GM12878 (cell line): ENCODE results near the gene ZNF79. TPM values are rescaled to one million over a fixed set of nuclear protein-coding genes. Genes with fewer than 3 reads are reported as not detected.

Experiments used
- ATAC-seq: fragments of 200-7000 bp; cut with Tn5 transposase; 3 replicates; pipeline ENCODE4 v1.9.1; 2020; ENCODE audit warnings: mild to moderate bottlenecking, moderate library complexity
- BruUV-seq: library from RNA; stranded (reverse); fragments of 400-500 nt; replicated peaks from 2 replicates; lab custom pipeline; 2021; lab: Mats Ljungman, UMichigan
- CTCF ChIA-PET: fragments of 300-600 bp; sonication (Branson Sonifier 250); formaldehyde crosslinking; extraction: SDS; loops from one replicate; lab custom pipeline; 2021; ENCODE audit warnings: inconsistent platforms; lab: Yijun Ruan, JAX
- POLR2A ChIA-PET: fragments of 350-600 bp; formaldehyde crosslinking; extraction: SDS; loops from one replicate; lab custom pipeline; 2021; ENCODE audit warnings: inconsistent platforms; lab: Charles Lee
- RAD21 ChIA-PET: fragments of 300-600 bp; sonication (Branson Sonifier 250); formaldehyde crosslinking; loops from one replicate; lab custom pipeline; 2023; ENCODE audit warnings: antibody characterized with exemption; ENCODE audit not compliant: unreplicated experiment; lab: Charles Lee
- SMC1A ChIA-PET: fragments of 300-600 bp; sonication (Branson Sonifier 250); formaldehyde crosslinking; loops from one replicate; lab custom pipeline; 2023; ENCODE audit not compliant: unreplicated experiment, uncharacterized antibody; lab: Charles Lee
- DNase-seq: peaks from one replicate; pipeline ENCODE4 v3.0.0-alpha.2; 2011; ENCODE audit warnings: low read depth, low spot score
- FAIRE-seq: peaks from 3 replicates; lab custom pipeline; 2011; peaks lifted over from hg19 to GRCh38; lab: Jason Lieb, UNC
- H2AFZ ChIP-seq: 2 replicates; pipeline ENCODE4 v1.6.0; 2011; ENCODE audit warnings: low read depth, low read length, control low read depth; ENCODE audit not compliant: control insufficient read depth
- H3K27ac ChIP-seq: 2 replicates; pipeline ENCODE4 v1.5.1; 2011; ENCODE audit warnings: control low read depth; ENCODE audit not compliant: control insufficient read depth, insufficient read depth
- H3K27me3 ChIP-seq, 2 experiments: replicated peaks in 1 of 2; 2 replicates each; pipeline versions ENCODE4 v1.6.0 to v1.6.1; 2011; ENCODE audit warnings: low read length in 1 of 2; ENCODE audit not compliant: control insufficient read depth in 2 of 2, insufficient read depth in 2 of 2
- H3K36me3 ChIP-seq, 2 experiments: 2 replicates each; pipeline ENCODE4 v1.5.1; 2011; ENCODE audit warnings: low read length in 1 of 2; ENCODE audit not compliant: control insufficient read depth in 2 of 2, insufficient read depth in 2 of 2
- H3K4me1 ChIP-seq: 2 replicates; pipeline ENCODE4 v1.6.1; 2011; ENCODE audit warnings: mild to moderate bottlenecking, low read length, moderate library complexity, mixed read lengths; ENCODE audit not compliant: control insufficient read depth, insufficient read depth
- H3K4me2 ChIP-seq: 2 replicates; pipeline ENCODE4 v1.6.0; 2011; ENCODE audit warnings: control low read depth; ENCODE audit not compliant: control insufficient read depth, insufficient read depth
- H3K4me3 ChIP-seq: fragments of 200-600 bp; sonication (generic); 2 replicates; pipeline ENCODE4 v1.5.1; 2016
- H3K79me2 ChIP-seq: 2 replicates; pipeline ENCODE4 v1.6.0; 2011; ENCODE audit warnings: low read length; ENCODE audit not compliant: control insufficient read depth, insufficient read depth
- H3K9ac ChIP-seq: 2 replicates; pipeline ENCODE4 v1.8.0; 2011; ENCODE audit warnings: low read length, control low read depth, mixed read lengths; ENCODE audit not compliant: control insufficient read depth, insufficient read depth
- H3K9me3 ChIP-seq: replicated peaks from 3 replicates; pipeline ENCODE4 v1.5.1; 2011; ENCODE audit warnings: mild to moderate bottlenecking, low read length; ENCODE audit not compliant: control insufficient read depth, insufficient read depth
- H4K20me1 ChIP-seq: 2 replicates; pipeline ENCODE4 v1.6.0; 2011; ENCODE audit not compliant: control insufficient read depth, insufficient read depth
- BHLHE40 ChIP-seq, 2 experiments: fragments of 450-650 bp in 1 of 2; IDR thresholded peaks; 2 replicates each; pipeline ENCODE4 v1.6.1; 2011 to 2017; ENCODE audit warnings: low read depth in 2 of 2, borderline replicate concordance in 1 of 2, improper control_type of control experiment in 1 of 2, low read length in 1 of 2, mild to moderate bottlenecking in 1 of 2
- JUNB ChIP-seq: IDR thresholded peaks from 2 replicates; pipeline ENCODE4 v1.6.1; 2016; ENCODE audit warnings: antibody characterized with exemption, mild to moderate bottlenecking
- KAT2A ChIP-seq: conservative IDR thresholded peaks from 2 replicates; pipeline ENCODE4 v1.6.1; 2011; ENCODE audit warnings: low read depth, low read length; ENCODE audit not compliant: control insufficient read depth
- RBBP5 ChIP-seq: fragments of 200-600 bp; sonication (generic); conservative IDR thresholded peaks from 2 replicates; pipeline ENCODE4 v1.6.1; 2016
- WGBS: methylation state at CpG from one replicate; pipeline ENCODE4 v1.1.6; 2016; ENCODE audit warnings: low lambda C conversion rate; ENCODE audit not compliant: insufficient replicate concordance, insufficient coverage; ENCODE audit errors: missing lambda C conversion rate; 5-methylcytosine and 5-hydroxymethylcytosine counted together
- in situ Hi-C: fragments of 300-500 bp; cut with MboI; formaldehyde crosslinking; loops from 9 replicates; pipeline ENCODE4 v1.14.3; 2018; ENCODE audit warnings: mixed read lengths
- intact Hi-C: fragments of 100-400 bp; cut with micrococcal nuclease; formaldehyde crosslinking; loops from one replicate; pipeline ENCODE4 v1.14.2; 2022; ENCODE audit not compliant: unreplicated experiment
- polyA plus RNA-seq, 11 experiments: library from polyadenylated mRNA; depleted of rRNA in 4 of 11; unstranded in 6 of 11; stranded (reverse) in 5 of 11; fragments of >200 nt; fragmentation: Nextera tagmentation in 4 of 11; fragmentation: Illumina TruSeq in 1 of 11; extraction: Ambion mirVana in 4 of 11; extraction: Trizol in 1 of 11; gene quantifications; 1 replicate in 1 of 11; 2 replicates in 10 of 11; pipeline versions ENCODE4 v1.2.1 to v1.2.3, GENCODE V29; 2011 to 2016; ENCODE audit warnings: inconsistent platforms in 2 of 11, missing spikeins in 2 of 11, low read depth in 1 of 11
- total RNA-seq, 4 experiments: library from RNA; depleted of rRNA in 3 of 4; stranded (reverse); fragments of >200 nt in 3 of 4; fragmentation: Illumina TruSeq in 1 of 4; extraction: Trizol in 1 of 4; gene quantifications; 2 replicates each; pipeline versions ENCODE4 v1.2.1 to v1.2.3, GENCODE V29; 2013 to 2021

ZNF79 gene
- total and polyA plus RNA-seq, 10 of the 15 experiments (the other 5 are each of a cell fraction or from before 2014, with no cell fraction given), result 1.8 to 14.1 (median 11.7) TPM

DNA sequence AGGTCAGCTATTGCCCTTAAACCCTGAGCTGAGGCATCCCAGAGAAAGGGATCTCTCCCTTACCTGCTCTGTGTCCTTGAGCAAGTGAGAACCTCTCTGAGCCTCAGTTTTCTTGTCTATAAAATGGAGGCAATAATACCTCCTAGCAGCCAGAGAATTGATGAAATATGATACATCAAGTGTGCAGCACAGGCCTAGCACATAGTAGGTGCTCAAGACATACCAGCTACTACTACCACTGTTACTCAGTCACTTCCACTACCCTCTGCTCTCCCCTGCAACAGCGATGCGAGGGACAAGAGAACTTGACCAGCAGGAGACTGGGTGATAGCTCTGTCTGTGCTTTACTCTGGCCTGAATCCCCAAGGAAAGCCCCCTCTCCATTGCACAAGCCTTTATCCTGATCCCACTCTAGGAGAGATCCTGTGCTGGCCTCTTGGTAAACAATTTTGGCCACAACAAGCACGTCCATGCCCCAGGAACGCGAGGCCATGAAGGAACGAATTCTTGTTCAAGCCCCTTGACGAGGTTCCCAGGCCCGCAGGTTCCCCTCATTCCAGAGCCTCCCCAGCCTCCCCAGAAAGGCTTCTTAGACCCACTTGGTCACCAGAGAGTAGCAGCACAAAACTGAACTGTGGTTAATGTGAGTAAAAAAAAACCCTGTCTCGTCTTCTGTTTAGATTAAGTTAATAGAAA lies 66.5 kb downstream of the ZNF79 start:
- no peaks in the 10 kb centered on the region for H4K20me1 ChIP-seq
- no peak overlapping the region for H3K4me3 ChIP-seq
- ChIA-PET POLR2A (no interaction called here), CTCF (interaction anchor here (0.6 to 0.7 kb wide), 2 partner anchors 18 to 429 kb away, joined by 3 read pairs; no protein-coding TSS in a partner anchor), RAD21 (no interaction called here), SMC1A (no interaction called here)
- peaks cover 3 to 10% of the 10 kb centered on the region in 2 experiments; a peak in 3 of 4 replicates for H3K36me3 ChIP-seq
- H3K79me2 ChIP-seq, result no peaks in the 10 kb centered on the region
- no peak overlapping the region for H3K27ac ChIP-seq
- FAIRE-seq, result no peak
- no peaks in the 10 kb centered on the region for H3K9me3 ChIP-seq
- no peaks in the 10 kb centered on the region for H3K27me3 ChIP-seq
- H2AFZ ChIP-seq, result no peak overlapping the region
- BruUV-seq, result no TSS peak
- no peak overlapping the region for H3K9ac ChIP-seq
- WGBS, result 81% methylated on average over 9 of the region's 9 CpGs
- intact Hi-C loops (no loop called here), in situ Hi-C loops (no loop called here)
- DNase-seq, result no peak
- H3K4me1 ChIP-seq, result no peaks in the 10 kb centered on the region
- TF ChIP-seq RBBP5 (no peak), KAT2A (no peak), JUNB (no peak)
- no peak overlapping the region for H3K4me2 ChIP-seq
- no peak for ATAC-seq

DNA sequence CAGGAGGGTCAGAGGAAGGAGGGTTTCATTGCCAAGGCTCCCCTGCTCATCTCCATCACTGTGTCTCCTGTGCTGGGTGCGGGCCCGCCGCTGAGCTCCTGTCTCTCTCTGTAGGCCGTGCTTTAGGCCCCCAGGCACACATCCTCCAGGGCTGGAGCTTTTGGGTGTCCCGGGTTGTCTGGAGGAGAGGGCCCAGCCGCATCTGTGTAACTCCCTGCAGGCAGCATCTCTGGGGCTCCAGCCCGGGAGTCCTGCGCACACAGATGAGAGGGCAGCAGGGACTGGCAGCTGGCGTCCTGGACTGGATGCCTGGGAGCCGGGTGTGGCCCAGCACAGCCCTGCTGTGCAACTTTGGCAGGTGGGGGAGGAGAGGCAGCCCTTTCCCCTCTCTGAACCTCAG lies 67.3 kb downstream of the ZNF79 start:
- no peak overlapping the region for H3K4me3 ChIP-seq
- no peaks in the 10 kb centered on the region for H3K27me3 ChIP-seq
- intact Hi-C loops (no loop called here), in situ Hi-C loops (no loop called here)
- DNase-seq, result no peak
- SMC1A ChIA-PET, result no interaction called here
- no peaks in the 10 kb centered on the region for H4K20me1 ChIP-seq
- H3K9me3 ChIP-seq, result no peaks in the 10 kb centered on the region
- no peaks in the 10 kb centered on the region for H3K79me2 ChIP-seq
- no peak overlapping the region for H2AFZ ChIP-seq
- H3K4me1 ChIP-seq, result no peaks in the 10 kb centered on the region
- no peak overlapping the region for H3K27ac ChIP-seq
- TF ChIP-seq BHLHE40 (IDR thresholded peaks at IDR 0.05; ENCODE audit: borderline replicate concordance in 1 of 2, low read depth in 2 of 2, low read length in 1 of 2), result no peak
- TF ChIP-seq, all 136 proteins: peak for 0
- ChIA-PET RAD21 (no interaction called here), CTCF (interaction anchor here (0.6 kb wide), 1 partner anchor 19 kb away, joined by 3 read pairs; no protein-coding TSS in a partner anchor), POLR2A (no interaction called here)
- BruUV-seq, result no TSS peak
- Histone ChIP-seq H3K9ac (no peak overlapping the region), H3K36me3 (peaks cover 2 to 7% of the 10 kb centered on the region in 2 experiments; a peak in 3 of 4 replicates), H3K4me2 (no peak overlapping the region)
- 94% methylated on average over 10 of the region's 10 CpGs for WGBS
- no peak for FAIRE-seq
- no peak for ATAC-seq
